SK-N-SH (cell line): ENCODE measurements around the gene IQSEC1. TPM values are rescaled to one million over a fixed set of nuclear protein-coding genes. Genes with fewer than 3 reads are reported as not detected.

ENCODE experiments used
- CTCF ChIA-PET: fragments of 300-600, 350-600 bp; formaldehyde crosslinking; extraction: SDS; loops from one replicate; lab custom pipeline; 2021; lab: Yijun Ruan, JAX
- POLR2A ChIA-PET: fragments of 350-600 bp; sonication (Branson Sonifier 250); formaldehyde crosslinking; extraction: SDS; loops from one replicate; lab custom pipeline; 2020; ENCODE audit warnings: antibody characterized with exemption, inconsistent platforms; lab: Yijun Ruan, JAX
- DNase-seq: peaks from one replicate; pipeline ENCODE4 v3.0.0; 2012
- H2AFZ ChIP-seq: fragments of 200-600 bp; sonication (generic); 2 replicates; pipeline ENCODE4 v1.8.1; 2016; ENCODE audit warnings: antibody characterized with exemption, mild to moderate bottlenecking, low read depth
- H3F3A ChIP-seq: fragments of 200-600 bp; sonication (generic); replicated peaks from 2 replicates; pipeline ENCODE3; 2016; ENCODE audit warnings: antibody characterized with exemption, mild to moderate bottlenecking; ENCODE audit not compliant: insufficient read depth
- H3K27ac ChIP-seq, 2 experiments: fragments of 200-500 bp in 1 of 2; fragments of 200-600 bp in 1 of 2; sonication (Bioruptor generic) in 1 of 2; sonication (generic), shearing (Covaris generic) in 1 of 2; 2 replicates each; pipeline versions ENCODE4 v1.5.1 to v1.6.1; 2014 to 2016; ENCODE audit warnings: low read depth in 2 of 2, inconsistent platforms in 1 of 2, low read length in 1 of 2, mild to moderate bottlenecking in 1 of 2, mixed read lengths in 1 of 2
- H3K27me3 ChIP-seq: fragments of 200-600 bp; sonication (generic), shearing (Covaris generic); 2 replicates; pipeline ENCODE4 v1.6.1; 2016; ENCODE audit warnings: mixed run types; ENCODE audit not compliant: insufficient read depth
- H3K36me3 ChIP-seq, 2 experiments: fragments of 200-500 bp in 1 of 2; fragments of 200-600 bp in 1 of 2; sonication (Bioruptor generic) in 1 of 2; sonication (generic) in 1 of 2; replicated peaks in 1 of 2; 2 replicates each; pipeline versions ENCODE3 to v1.5.1; 2014 to 2016; ENCODE audit warnings: low read length in 1 of 2, mild to moderate bottlenecking in 1 of 2; ENCODE audit not compliant: insufficient read depth in 2 of 2, control insufficient read depth in 1 of 2
- H3K4me1 ChIP-seq, 2 experiments: fragments of 200-500 bp in 1 of 2; fragments of 200-600 bp in 1 of 2; sonication (Bioruptor generic) in 1 of 2; sonication (generic), shearing (Covaris generic) in 1 of 2; 2 replicates each; pipeline versions ENCODE4 v1.5.1 to v1.6.1; 2014 to 2016; ENCODE audit warnings: low read depth in 1 of 2, low read length in 1 of 2, mixed run types in 1 of 2; ENCODE audit not compliant: insufficient read depth in 2 of 2, control insufficient read depth in 1 of 2
- H3K4me2 ChIP-seq: fragments of 200-600 bp; sonication (generic), shearing (Covaris generic); 2 replicates; pipeline ENCODE4 v1.6.1; 2017; ENCODE audit warnings: mixed run types
- H3K4me3 ChIP-seq, 2 experiments: fragments of 200-500 bp in 1 of 2; fragments of 200-600 bp in 1 of 2; sonication (Bioruptor generic) in 1 of 2; sonication (generic), shearing (Covaris generic) in 1 of 2; 2 replicates each; pipeline versions ENCODE4 v1.5.1 to v1.8.1; 2014 to 2016; ENCODE audit warnings: low read depth in 2 of 2, inconsistent platforms in 1 of 2, low read length in 1 of 2, mild to moderate bottlenecking in 1 of 2, mixed read lengths in 1 of 2, moderate library complexity in 1 of 2
- H3K79me2 ChIP-seq: fragments of 200-600 bp; sonication (generic); 2 replicates; pipeline ENCODE4 v1.8.1; 2017; ENCODE audit warnings: mild to moderate bottlenecking; ENCODE audit not compliant: insufficient read depth
- H3K9ac ChIP-seq: fragments of 200-600 bp; sonication (generic); 2 replicates; pipeline ENCODE4 v1.6.1; 2017; ENCODE audit warnings: mixed run types
- H3K9me2 ChIP-seq: fragments of 200-600 bp; sonication (generic); 2 replicates; pipeline ENCODE4 v1.6.1; 2017; ENCODE audit warnings: mixed run types
- H3K9me3 ChIP-seq: fragments of 200-600 bp; sonication (generic); 2 replicates; pipeline ENCODE4 v1.6.1; 2017; ENCODE audit warnings: mixed run types, mild to moderate bottlenecking, moderate library complexity
- H4K20me1 ChIP-seq: fragments of 200-600 bp; sonication (generic); 2 replicates; pipeline ENCODE4 v1.6.1; 2017; ENCODE audit warnings: mild to moderate bottlenecking, mixed run types; ENCODE audit not compliant: insufficient read depth
- CHD2 ChIP-seq: fragments of 150-350 bp; IDR thresholded peaks from 2 replicates; pipeline ENCODE4 v1.6.1; 2018; ENCODE audit warnings: low read length; ENCODE audit not compliant: partially characterized antibody
- ELF1 ChIP-seq: IDR thresholded peaks from 2 replicates; pipeline ENCODE4 v1.4.0; 2012
- EP300 ChIP-seq, 2 experiments: IDR thresholded peaks; 2 replicates each; pipeline versions ENCODE4 v1.4.0 to v1.6.1; 2012; ENCODE audit warnings: borderline replicate concordance in 1 of 2, low read depth in 1 of 2, low read length in 1 of 2
- EZH2phosphoT487 ChIP-seq: fragments of 200-600 bp; sonication (generic); IDR thresholded peaks from 2 replicates; pipeline ENCODE4 v1.6.1; 2017; ENCODE audit warnings: low read depth, mixed run types, mild to moderate bottlenecking, antibody characterized with exemption, moderate library complexity, borderline replicate concordance
- FOSL2 ChIP-seq: IDR thresholded peaks from 2 replicates; pipeline ENCODE4 v1.4.0; 2012; ENCODE audit warnings: low read depth, mild to moderate bottlenecking, moderate library complexity, borderline replicate concordance
- FOXM1 ChIP-seq: IDR thresholded peaks from 2 replicates; pipeline ENCODE4 v1.4.0; 2012; ENCODE audit warnings: low read depth, mild to moderate bottlenecking
- GABPA ChIP-seq: IDR thresholded peaks from 2 replicates; pipeline ENCODE4 v1.4.0; 2012; ENCODE audit warnings: low read depth, mild to moderate bottlenecking
- GATA2 ChIP-seq: sonication (generic); formaldehyde crosslinking; IDR thresholded peaks from 2 replicates; pipeline ENCODE4 v1.5.0; 2020; ENCODE audit warnings: mild to moderate bottlenecking, missing genetic modification reagents
- JUND ChIP-seq: IDR thresholded peaks from 2 replicates; pipeline ENCODE4 v1.4.0; 2012
- MEF2A ChIP-seq: IDR thresholded peaks from 2 replicates; pipeline ENCODE4 v1.4.0; 2012; ENCODE audit warnings: low read depth, borderline replicate concordance
- MXI1 ChIP-seq: IDR thresholded peaks from 2 replicates; pipeline ENCODE4 v1.6.1; 2012; ENCODE audit warnings: mild to moderate bottlenecking, low read depth, low read length, improper control_type of control experiment
- NFIC ChIP-seq: IDR thresholded peaks from 2 replicates; pipeline ENCODE4 v1.4.0; 2012; ENCODE audit warnings: borderline replicate concordance
- NRF1 ChIP-seq: IDR thresholded peaks from 2 replicates; pipeline ENCODE4 v1.6.1; 2012; ENCODE audit warnings: low read depth, mild to moderate bottlenecking, low read length
- RAD21 ChIP-seq: IDR thresholded peaks from 2 replicates; pipeline ENCODE4 v1.6.1; 2012; ENCODE audit warnings: mild to moderate bottlenecking, low read length
- RCOR1 ChIP-seq: fragments of 150-350 bp; IDR thresholded peaks from 2 replicates; pipeline ENCODE4 v1.6.1; 2017; ENCODE audit warnings: antibody characterized with exemption, low read length
- RFX5 ChIP-seq: IDR thresholded peaks from 2 replicates; pipeline ENCODE4 v1.6.1; 2012; ENCODE audit warnings: mild to moderate bottlenecking, improper control_type of control experiment, low read length
- RXRA ChIP-seq: IDR thresholded peaks from 2 replicates; pipeline ENCODE4 v1.4.0; 2012; ENCODE audit warnings: low read depth, mild to moderate bottlenecking, borderline replicate concordance
- SIN3A ChIP-seq: IDR thresholded peaks from 2 replicates; pipeline ENCODE4 v1.6.1; 2012; ENCODE audit warnings: low read depth, mild to moderate bottlenecking, low read length, moderate library complexity, borderline replicate concordance
- TCF12 ChIP-seq: IDR thresholded peaks from 2 replicates; pipeline ENCODE4 v1.4.0; 2012
- TEAD4 ChIP-seq: IDR thresholded peaks from 2 replicates; pipeline ENCODE4 v1.4.0; 2012; ENCODE audit warnings: mild to moderate bottlenecking, borderline replicate concordance; ENCODE audit not compliant: insufficient read depth
- WGBS: methylation state at CpG from one replicate; pipeline ENCODE4 v1.1.6; 2017; ENCODE audit warnings: low lambda C conversion rate; 5-methylcytosine and 5-hydroxymethylcytosine counted together
- polyA plus RNA-seq, 3 experiments: library from polyadenylated mRNA; depleted of rRNA; stranded (reverse); fragments of >200 nt; gene quantifications; 2 replicates each; pipeline ENCODE4 v1.2.3, GENCODE V29; 2012
- TF ChIP-seq, protein P1 (sequence below): fragments of 150-350 bp; IDR thresholded peaks from 2 replicates; pipeline ENCODE4 v1.6.1; 2016; ENCODE audit warnings: mild to moderate bottlenecking, low read depth, low read length
- TF ChIP-seq, protein P2 (sequence below): IDR thresholded peaks from 2 replicates; pipeline ENCODE4 v1.6.1; 2012; ENCODE audit warnings: mild to moderate bottlenecking, low read depth, low read length, moderate library complexity
- TF ChIP-seq, protein P3 (sequence below): IDR thresholded peaks from 2 replicates; pipeline ENCODE4 v1.4.0; 2012; ENCODE audit warnings: low read depth
- TF ChIP-seq, protein P4 (sequence below): IDR thresholded peaks from 2 replicates; pipeline ENCODE4 v1.4.0; 2012; ENCODE audit warnings: low read depth, borderline replicate concordance
- TF ChIP-seq, protein P5 (sequence below): IDR thresholded peaks from 2 replicates; pipeline ENCODE4 v1.4.0; 2012; ENCODE audit warnings: low read depth, borderline replicate concordance

IQSEC1 gene
- polyA plus RNA-seq, 1 of the 3 experiments (the other 2 are of a cell fraction), result 6.2 TPM

DNA sequence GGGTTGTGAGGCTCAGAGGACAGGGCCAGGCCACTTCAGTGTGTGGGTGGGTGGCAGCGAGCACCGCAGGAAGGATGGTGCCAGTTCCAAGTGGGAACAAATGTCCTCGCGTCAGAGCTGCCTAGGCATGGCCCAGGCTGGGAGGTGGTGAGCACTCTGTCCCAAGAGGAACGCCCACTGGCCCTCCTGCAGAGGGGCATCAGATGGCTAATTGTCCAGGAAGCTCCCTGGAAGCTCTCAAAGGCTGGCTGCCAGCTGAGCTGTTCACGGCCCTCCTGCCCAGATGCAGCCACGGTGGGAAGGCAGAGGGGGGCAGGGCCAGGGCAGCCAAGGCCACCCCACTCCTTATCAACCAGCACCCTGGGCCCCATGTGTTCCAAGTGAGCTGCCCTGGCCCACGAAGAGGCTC is 55.2 kb downstream of the IQSEC1 start:
- Histone ChIP-seq H3F3A (no peaks in the 10 kb centered on the region), H3K36me3 (no peaks in the 10 kb centered on the region), H4K20me1 (no peaks in the 10 kb centered on the region), H3K4me2 (peak overlapping the region; percentile 72; the same call in 1 of the 2 replicates), H3K27ac (peak overlapping the region in 1 of 2 experiments; percentile 94; a peak in 2 of 4 replicates), H3K9me2 (no peaks in the 10 kb centered on the region), H3K9me3 (no peaks in the 10 kb centered on the region), H3K79me2 (no peaks in the 10 kb centered on the region), H2AFZ (0 out of 2 replicates have a peak overlapping the region, but pooled peaks have one; percentile 29), H3K27me3 (no peaks in the 10 kb centered on the region), H3K9ac (no peak overlapping the region), H3K4me1 (peaks cover 29 to 92% of the 10 kb centered on the region in 2 experiments), H3K4me3 (no peak overlapping the region)
- DNase-seq, result peak; percentile 87
- POLR2A ChIA-PET, result interaction anchor here (0.7 to 1.0 kb wide), 3 partner anchors 14 to 71 kb away, joined by 3 read pairs; no protein-coding TSS in a partner anchor
- 26% methylated on average over 3 of the region's 8 CpGs for WGBS
- CTCF ChIA-PET, result interaction anchor here (0.8 to 2.0 kb wide), 8 partner anchors 22 to 435 kb away, joined by 3 to 10 read pairs (median 4); no protein-coding TSS in a partner anchor
- peak; percentile 67 for TF ChIP-seq TCF12
- TF ChIP-seq SIN3A, result no peak
- TF ChIP-seq GATA2 (CRISPR knock-in tag), result peak; percentile 12; the same call in 1 of the 2 replicates
- TF ChIP-seq RAD21, result no peak
- TF ChIP-seq CHD2, result peak; percentile 80
- TF ChIP-seq, protein P1, sequence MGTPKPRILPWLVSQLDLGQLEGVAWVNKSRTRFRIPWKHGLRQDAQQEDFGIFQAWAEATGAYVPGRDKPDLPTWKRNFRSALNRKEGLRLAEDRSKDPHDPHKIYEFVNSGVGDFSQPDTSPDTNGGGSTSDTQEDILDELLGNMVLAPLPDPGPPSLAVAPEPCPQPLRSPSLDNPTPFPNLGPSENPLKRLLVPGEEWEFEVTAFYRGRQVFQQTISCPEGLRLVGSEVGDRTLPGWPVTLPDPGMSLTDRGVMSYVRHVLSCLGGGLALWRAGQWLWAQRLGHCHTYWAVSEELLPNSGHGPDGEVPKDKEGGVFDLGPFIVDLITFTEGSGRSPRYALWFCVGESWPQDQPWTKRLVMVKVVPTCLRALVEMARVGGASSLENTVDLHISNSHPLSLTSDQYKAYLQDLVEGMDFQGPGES, result no peak
- TF ChIP-seq RXRA, result no peak
- peak; percentile 68 for TF ChIP-seq MXI1
- TF ChIP-seq MEF2A, result no peak
- TF ChIP-seq TEAD4, result no peak
- no peak for TF ChIP-seq NRF1
- TF ChIP-seq, protein P2, sequence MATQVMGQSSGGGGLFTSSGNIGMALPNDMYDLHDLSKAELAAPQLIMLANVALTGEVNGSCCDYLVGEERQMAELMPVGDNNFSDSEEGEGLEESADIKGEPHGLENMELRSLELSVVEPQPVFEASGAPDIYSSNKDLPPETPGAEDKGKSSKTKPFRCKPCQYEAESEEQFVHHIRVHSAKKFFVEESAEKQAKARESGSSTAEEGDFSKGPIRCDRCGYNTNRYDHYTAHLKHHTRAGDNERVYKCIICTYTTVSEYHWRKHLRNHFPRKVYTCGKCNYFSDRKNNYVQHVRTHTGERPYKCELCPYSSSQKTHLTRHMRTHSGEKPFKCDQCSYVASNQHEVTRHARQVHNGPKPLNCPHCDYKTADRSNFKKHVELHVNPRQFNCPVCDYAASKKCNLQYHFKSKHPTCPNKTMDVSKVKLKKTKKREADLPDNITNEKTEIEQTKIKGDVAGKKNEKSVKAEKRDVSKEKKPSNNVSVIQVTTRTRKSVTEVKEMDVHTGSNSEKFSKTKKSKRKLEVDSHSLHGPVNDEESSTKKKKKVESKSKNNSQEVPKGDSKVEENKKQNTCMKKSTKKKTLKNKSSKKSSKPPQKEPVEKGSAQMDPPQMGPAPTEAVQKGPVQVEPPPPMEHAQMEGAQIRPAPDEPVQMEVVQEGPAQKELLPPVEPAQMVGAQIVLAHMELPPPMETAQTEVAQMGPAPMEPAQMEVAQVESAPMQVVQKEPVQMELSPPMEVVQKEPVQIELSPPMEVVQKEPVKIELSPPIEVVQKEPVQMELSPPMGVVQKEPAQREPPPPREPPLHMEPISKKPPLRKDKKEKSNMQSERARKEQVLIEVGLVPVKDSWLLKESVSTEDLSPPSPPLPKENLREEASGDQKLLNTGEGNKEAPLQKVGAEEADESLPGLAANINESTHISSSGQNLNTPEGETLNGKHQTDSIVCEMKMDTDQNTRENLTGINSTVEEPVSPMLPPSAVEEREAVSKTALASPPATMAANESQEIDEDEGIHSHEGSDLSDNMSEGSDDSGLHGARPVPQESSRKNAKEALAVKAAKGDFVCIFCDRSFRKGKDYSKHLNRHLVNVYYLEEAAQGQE, result no peak
- TF ChIP-seq ELF1, result no peak
- TF ChIP-seq JUND, result no peak
- no peak for TF ChIP-seq FOXM1
- TF ChIP-seq EP300 (IDR thresholded peaks at IDR 0.05; ENCODE audit: borderline replicate concordance in 1 of 2, low read depth in 1 of 2, low read length in 1 of 2), result peak in 1 of 2 experiments; percentile 59; a peak in 1 of 4 replicates
- no peak for TF ChIP-seq GABPA
- TF ChIP-seq, protein P3, sequence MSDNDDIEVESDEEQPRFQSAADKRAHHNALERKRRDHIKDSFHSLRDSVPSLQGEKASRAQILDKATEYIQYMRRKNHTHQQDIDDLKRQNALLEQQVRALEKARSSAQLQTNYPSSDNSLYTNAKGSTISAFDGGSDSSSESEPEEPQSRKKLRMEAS, result no peak; the same call in 1 of the 2 replicates
- TF ChIP-seq RCOR1, result peak; percentile 72
- TF ChIP-seq, protein P4, sequence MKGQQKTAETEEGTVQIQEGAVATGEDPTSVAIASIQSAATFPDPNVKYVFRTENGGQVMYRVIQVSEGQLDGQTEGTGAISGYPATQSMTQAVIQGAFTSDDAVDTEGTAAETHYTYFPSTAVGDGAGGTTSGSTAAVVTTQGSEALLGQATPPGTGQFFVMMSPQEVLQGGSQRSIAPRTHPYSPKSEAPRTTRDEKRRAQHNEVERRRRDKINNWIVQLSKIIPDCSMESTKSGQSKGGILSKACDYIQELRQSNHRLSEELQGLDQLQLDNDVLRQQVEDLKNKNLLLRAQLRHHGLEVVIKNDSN, result no peak
- TF ChIP-seq NFIC, result no peak; the same call in 1 of the 2 replicates
- TF ChIP-seq RFX5, result no peak
- TF ChIP-seq, protein P5, sequence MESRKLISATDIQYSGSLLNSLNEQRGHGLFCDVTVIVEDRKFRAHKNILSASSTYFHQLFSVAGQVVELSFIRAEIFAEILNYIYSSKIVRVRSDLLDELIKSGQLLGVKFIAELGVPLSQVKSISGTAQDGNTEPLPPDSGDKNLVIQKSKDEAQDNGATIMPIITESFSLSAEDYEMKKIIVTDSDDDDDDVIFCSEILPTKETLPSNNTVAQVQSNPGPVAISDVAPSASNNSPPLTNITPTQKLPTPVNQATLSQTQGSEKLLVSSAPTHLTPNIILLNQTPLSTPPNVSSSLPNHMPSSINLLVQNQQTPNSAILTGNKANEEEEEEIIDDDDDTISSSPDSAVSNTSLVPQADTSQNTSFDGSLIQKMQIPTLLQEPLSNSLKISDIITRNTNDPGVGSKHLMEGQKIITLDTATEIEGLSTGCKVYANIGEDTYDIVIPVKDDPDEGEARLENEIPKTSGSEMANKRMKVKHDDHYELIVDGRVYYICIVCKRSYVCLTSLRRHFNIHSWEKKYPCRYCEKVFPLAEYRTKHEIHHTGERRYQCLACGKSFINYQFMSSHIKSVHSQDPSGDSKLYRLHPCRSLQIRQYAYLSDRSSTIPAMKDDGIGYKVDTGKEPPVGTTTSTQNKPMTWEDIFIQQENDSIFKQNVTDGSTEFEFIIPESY, result no peak
- TF ChIP-seq EZH2phosphoT487, result no peak
- no peak; the same call in 1 of the 2 replicates for TF ChIP-seq FOSL2
